GM12878 (cell line): Measurements from ENCODE around the gene SIRPD. TPM values are rescaled to one million over a fixed set of nuclear protein-coding genes. Genes with fewer than 3 reads are reported as not detected.

Experiments used
- ATAC-seq: fragments of 200-7000 bp; cut with Tn5 transposase; 3 replicates; pipeline ENCODE4 v1.9.1; 2020; ENCODE audit warnings: mild to moderate bottlenecking, moderate library complexity
- BruUV-seq: library from RNA; stranded (reverse); fragments of 400-500 nt; replicated peaks from 2 replicates; lab custom pipeline; 2021; lab: Mats Ljungman, UMichigan
- CTCF ChIA-PET: fragments of 300-600 bp; sonication (Branson Sonifier 250); formaldehyde crosslinking; extraction: SDS; loops from one replicate; lab custom pipeline; 2021; ENCODE audit warnings: inconsistent platforms; lab: Yijun Ruan, JAX
- POLR2A ChIA-PET: fragments of 350-600 bp; formaldehyde crosslinking; extraction: SDS; loops from one replicate; lab custom pipeline; 2021; ENCODE audit warnings: inconsistent platforms; lab: Charles Lee
- RAD21 ChIA-PET: fragments of 300-600 bp; sonication (Branson Sonifier 250); formaldehyde crosslinking; loops from one replicate; lab custom pipeline; 2023; ENCODE audit warnings: antibody characterized with exemption; ENCODE audit not compliant: unreplicated experiment; lab: Charles Lee
- SMC1A ChIA-PET: fragments of 300-600 bp; sonication (Branson Sonifier 250); formaldehyde crosslinking; loops from one replicate; lab custom pipeline; 2023; ENCODE audit not compliant: unreplicated experiment, uncharacterized antibody; lab: Charles Lee
- DNase-seq: peaks from one replicate; pipeline ENCODE4 v3.0.0-alpha.2; 2011; ENCODE audit warnings: low read depth, low spot score
- FAIRE-seq: peaks from 3 replicates; lab custom pipeline; 2011; peaks lifted over from hg19 to GRCh38; lab: Jason Lieb, UNC
- H2AFZ ChIP-seq: 2 replicates; pipeline ENCODE4 v1.6.0; 2011; ENCODE audit warnings: low read depth, low read length, control low read depth; ENCODE audit not compliant: control insufficient read depth
- H3K27ac ChIP-seq: 2 replicates; pipeline ENCODE4 v1.5.1; 2011; ENCODE audit warnings: control low read depth; ENCODE audit not compliant: control insufficient read depth, insufficient read depth
- H3K27me3 ChIP-seq, 2 experiments: replicated peaks in 1 of 2; 2 replicates each; pipeline versions ENCODE4 v1.6.0 to v1.6.1; 2011; ENCODE audit warnings: low read length in 1 of 2; ENCODE audit not compliant: control insufficient read depth in 2 of 2, insufficient read depth in 2 of 2
- H3K36me3 ChIP-seq, 2 experiments: 2 replicates each; pipeline ENCODE4 v1.5.1; 2011; ENCODE audit warnings: low read length in 1 of 2; ENCODE audit not compliant: control insufficient read depth in 2 of 2, insufficient read depth in 2 of 2
- H3K4me1 ChIP-seq: 2 replicates; pipeline ENCODE4 v1.6.1; 2011; ENCODE audit warnings: mild to moderate bottlenecking, low read length, moderate library complexity, mixed read lengths; ENCODE audit not compliant: control insufficient read depth, insufficient read depth
- H3K4me2 ChIP-seq: 2 replicates; pipeline ENCODE4 v1.6.0; 2011; ENCODE audit warnings: control low read depth; ENCODE audit not compliant: control insufficient read depth, insufficient read depth
- H3K4me3 ChIP-seq: fragments of 200-600 bp; sonication (generic); 2 replicates; pipeline ENCODE4 v1.5.1; 2016
- H3K79me2 ChIP-seq: 2 replicates; pipeline ENCODE4 v1.6.0; 2011; ENCODE audit warnings: low read length; ENCODE audit not compliant: control insufficient read depth, insufficient read depth
- H3K9ac ChIP-seq: 2 replicates; pipeline ENCODE4 v1.8.0; 2011; ENCODE audit warnings: low read length, control low read depth, mixed read lengths; ENCODE audit not compliant: control insufficient read depth, insufficient read depth
- H3K9me3 ChIP-seq: replicated peaks from 3 replicates; pipeline ENCODE4 v1.5.1; 2011; ENCODE audit warnings: mild to moderate bottlenecking, low read length; ENCODE audit not compliant: control insufficient read depth, insufficient read depth
- H4K20me1 ChIP-seq: 2 replicates; pipeline ENCODE4 v1.6.0; 2011; ENCODE audit not compliant: control insufficient read depth, insufficient read depth
- BACH1 ChIP-seq: fragments of 450-650 bp; IDR thresholded peaks from 2 replicates; pipeline ENCODE4 v1.6.1; 2017; ENCODE audit warnings: mild to moderate bottlenecking, borderline replicate concordance
- CHD2 ChIP-seq: IDR thresholded peaks from 2 replicates; pipeline ENCODE4 v1.6.1; 2011; ENCODE audit warnings: low read depth, low read length, improper control_type of control experiment, borderline replicate concordance
- CTCF ChIP-seq, 3 experiments: IDR thresholded peaks in 2 of 3; conservative IDR thresholded peaks in 1 of 3; 2 replicates each; pipeline ENCODE4 v1.5.1; 2011; ENCODE audit warnings: low read depth in 3 of 3, low read length in 3 of 3, mild to moderate bottlenecking in 3 of 3, control low read depth in 2 of 3, moderate library complexity in 2 of 3, inconsistent platforms in 1 of 3, mixed read lengths in 1 of 3; ENCODE audit not compliant: control insufficient read depth in 2 of 3, insufficient read depth in 1 of 3; ENCODE audit errors: extremely low read depth in 1 of 3
- GATAD2B ChIP-seq: fragments of 450-650 bp; conservative IDR thresholded peaks from 2 replicates; pipeline ENCODE4 v1.6.1; 2017; ENCODE audit warnings: low read depth, mild to moderate bottlenecking, moderate library complexity
- HDAC6 ChIP-seq: fragments of 200-600 bp; sonication (generic); IDR thresholded peaks from one replicate; pipeline ENCODE4 v1.8.0; 2017; ENCODE audit warnings: antibody characterized with exemption; ENCODE audit not compliant: unreplicated experiment
- NRF1 ChIP-seq: conservative IDR thresholded peaks from 2 replicates; pipeline ENCODE4 v1.6.1; 2011; ENCODE audit warnings: mild to moderate bottlenecking, low read depth, low read length, improper control_type of control experiment
- RELA ChIP-seq: fragments of 450-650 bp; IDR thresholded peaks from 2 replicates; pipeline ENCODE4 v1.8.0; 2014; ENCODE audit warnings: borderline replicate concordance; ENCODE audit not compliant: partially characterized antibody
- in situ Hi-C: fragments of 300-500 bp; cut with MboI; formaldehyde crosslinking; loops from 9 replicates; pipeline ENCODE4 v1.14.3; 2018; ENCODE audit warnings: mixed read lengths
- intact Hi-C: fragments of 100-400 bp; cut with micrococcal nuclease; formaldehyde crosslinking; loops from one replicate; pipeline ENCODE4 v1.14.2; 2022; ENCODE audit not compliant: unreplicated experiment
- polyA plus RNA-seq, 11 experiments: library from polyadenylated mRNA; depleted of rRNA in 4 of 11; unstranded in 6 of 11; stranded (reverse) in 5 of 11; fragments of >200 nt; fragmentation: Nextera tagmentation in 4 of 11; fragmentation: Illumina TruSeq in 1 of 11; extraction: Ambion mirVana in 4 of 11; extraction: Trizol in 1 of 11; gene quantifications; 1 replicate in 1 of 11; 2 replicates in 10 of 11; pipeline versions ENCODE4 v1.2.1 to v1.2.3, GENCODE V29; 2011 to 2016; ENCODE audit warnings: inconsistent platforms in 2 of 11, missing spikeins in 2 of 11, low read depth in 1 of 11
- total RNA-seq, 4 experiments: library from RNA; depleted of rRNA in 3 of 4; stranded (reverse); fragments of >200 nt in 3 of 4; fragmentation: Illumina TruSeq in 1 of 4; extraction: Trizol in 1 of 4; gene quantifications; 2 replicates each; pipeline versions ENCODE4 v1.2.1 to v1.2.3, GENCODE V29; 2013 to 2021

The SIRPD gene
- total and polyA plus RNA-seq, 10 of the 15 experiments (the other 5 are each of a cell fraction or from before 2014, with no cell fraction given), result 0.10 to 1.6 (median 0.88) TPM

GRCh38 chr20:1526896-1527295, 30.6 kb downstream of the SIRPD start:
- Histone ChIP-seq H3K36me3 (no peaks in the 10 kb centered on the region), H3K9ac (no peak overlapping the region), H3K4me2 (no peak overlapping the region), H3K4me1 (peaks cover 3% of the 10 kb centered on the region; the same call in 1 of the 2 replicates), H3K27ac (no peak overlapping the region), H3K9me3 (peaks cover 3% of the 10 kb centered on the region; the same call in 1 of the 3 replicates), H4K20me1 (no peaks in the 10 kb centered on the region), H2AFZ (no peak overlapping the region), H3K4me3 (no peak overlapping the region), H3K79me2 (no peaks in the 10 kb centered on the region), H3K27me3 (peaks cover 0 to 3% of the 10 kb centered on the region in 2 experiments; a peak in 1 of 4 replicates)
- no peak for TF ChIP-seq CTCF (IDR thresholded peaks at IDR 0.05 in 2 of 3, conservative IDR thresholded peaks at IDR 0.05 in 1 of 3; ENCODE audit: control insufficient read depth in 2 of 3, extremely low read depth in 1 of 3, insufficient read depth in 1 of 3, low read depth in 3 of 3, low read length in 3 of 3)
- no peak for TF ChIP-seq BACH1
- no peak for TF ChIP-seq HDAC6
- no peak for TF ChIP-seq CHD2
- TF ChIP-seq NRF1, result no peak
- no peak for TF ChIP-seq RELA
- no peak for TF ChIP-seq GATAD2B
- ChIA-PET RAD21 (interaction anchor here (1.1 to 2.2 kb wide), 2 partner anchors 11 to 23 kb away, joined by 3 to 6 read pairs; no protein-coding TSS in a partner anchor), CTCF (interaction anchor here (1.2 to 3.6 kb wide), 2 partner anchors 23 to 250 kb away, joined by 3 to 11 read pairs; no protein-coding TSS in a partner anchor), POLR2A (no interaction called here), SMC1A (interaction anchor here (2.2 kb wide), 1 partner anchor 11 kb away, joined by 6 read pairs; no protein-coding TSS in a partner anchor)
- FAIRE-seq, result no peak
- no peak for DNase-seq
- ATAC-seq, result no peak
- no TSS peak for BruUV-seq
- in situ Hi-C loops, result no loop called here
- intact Hi-C loops, result no loop called here
